HEK293T (cell line): ENCODE results near the gene KCNK2.

Experiments used
- ELF4 ChIP-seq: fragments of 450-650 bp; IDR thresholded peaks from 2 replicates; pipeline ENCODE4 v1.6.1; 2017; ENCODE audit warnings: antibody characterized with exemption
- FOXK2 ChIP-seq: fragments of 450-650 bp; IDR thresholded peaks from 2 replicates; pipeline ENCODE4 v1.6.1; 2016; ENCODE audit warnings: mild to moderate bottlenecking
- LEF1 ChIP-seq: fragments of 450-650 bp; IDR thresholded peaks from 2 replicates; pipeline ENCODE4 v1.6.1; 2017; ENCODE audit warnings: mild to moderate bottlenecking, borderline replicate concordance
- SP1 ChIP-seq: fragments of 450-650 bp; IDR thresholded peaks from 2 replicates; pipeline ENCODE4 v1.6.1; 2017
- SUZ12 ChIP-seq: fragments of 450-650 bp; IDR thresholded peaks from 2 replicates; pipeline ENCODE4 v1.6.1; 2016; ENCODE audit warnings: mild to moderate bottlenecking
- ZNF384 ChIP-seq: fragments of 450-650 bp; IDR thresholded peaks from 2 replicates; pipeline ENCODE4 v1.6.1; 2016
- TF ChIP-seq, protein P1 (sequence below): fragments of 450-650 bp; IDR thresholded peaks from 2 replicates; pipeline ENCODE4 v1.6.1; 2016

- no peak for TF ChIP-seq SP1
- no peak for TF ChIP-seq ZNF384
- TF ChIP-seq, protein P1, sequence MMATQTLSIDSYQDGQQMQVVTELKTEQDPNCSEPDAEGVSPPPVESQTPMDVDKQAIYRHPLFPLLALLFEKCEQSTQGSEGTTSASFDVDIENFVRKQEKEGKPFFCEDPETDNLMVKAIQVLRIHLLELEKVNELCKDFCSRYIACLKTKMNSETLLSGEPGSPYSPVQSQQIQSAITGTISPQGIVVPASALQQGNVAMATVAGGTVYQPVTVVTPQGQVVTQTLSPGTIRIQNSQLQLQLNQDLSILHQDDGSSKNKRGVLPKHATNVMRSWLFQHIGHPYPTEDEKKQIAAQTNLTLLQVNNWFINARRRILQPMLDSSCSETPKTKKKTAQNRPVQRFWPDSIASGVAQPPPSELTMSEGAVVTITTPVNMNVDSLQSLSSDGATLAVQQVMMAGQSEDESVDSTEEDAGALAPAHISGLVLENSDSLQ: no peak
- no peak for TF ChIP-seq SUZ12
- no peak for TF ChIP-seq ELF4
- TF ChIP-seq LEF1: no peak
- TF ChIP-seq FOXK2: no peak
Observed at GRCh38 chr1:215166886-215167285, 84.3 kb downstream of the KCNK2 start.
